Liver (tissue), 3 donors: Measurements from ENCODE around the gene ZNF723.

Experiments
- ATF3 ChIP-seq: IDR thresholded peaks from 2 replicates; pipeline ENCODE4 v1.6.1; 2016; ENCODE audit warnings: antibody characterized with exemption
- CTCF ChIP-seq: fragments of 150-350 bp; IDR thresholded peaks from 2 replicates; pipeline ENCODE4 v1.5.1; 2017; ENCODE audit warnings: improper control_type of control experiment, low read depth, low read length; ENCODE audit not compliant: missing input control
- GABPA ChIP-seq, 2 donors: IDR thresholded peaks in 1 of 2; conservative IDR thresholded peaks in 1 of 2; 2 replicates each; pipeline ENCODE4 v1.6.1; 2016; ENCODE audit warnings: antibody characterized with exemption in 2 of 2, mild to moderate bottlenecking in 1 of 2, moderate library complexity in 1 of 2
- JUND ChIP-seq, 2 donors: IDR thresholded peaks; 2 replicates each; pipeline ENCODE4 v1.6.1; 2016; ENCODE audit warnings: antibody characterized with exemption in 2 of 2
- MAX ChIP-seq: IDR thresholded peaks from 2 replicates; pipeline ENCODE4 v1.6.1; 2016; ENCODE audit warnings: antibody characterized with exemption
- REST ChIP-seq: IDR thresholded peaks from 2 replicates; pipeline ENCODE4 v1.6.1; 2016; ENCODE audit warnings: antibody characterized with exemption, mild to moderate bottlenecking
- TAF1 ChIP-seq: conservative IDR thresholded peaks from 2 replicates; pipeline ENCODE4 v1.6.1; 2016; ENCODE audit warnings: antibody characterized with exemption, mild to moderate bottlenecking
- donor health status: healthy.
- donor health status: healthy.

- TF ChIP-seq CTCF (no peak), REST (no peak), MAX (no peak), GABPA (IDR thresholded peaks at IDR 0.05 in 1 of 2, conservative IDR thresholded peaks at IDR 0.05 in 1 of 2) (no peak), ATF3 (no peak), TAF1 (no peak), JUND (IDR thresholded peaks at IDR 0.05) (no peak)
Measured at GRCh38 chr19:22783651-22784410, 48.3 kb upstream of the ZNF723 start, which contains the start of gene ZNF99.
